Measurements from ENCODE around the gene PLEKHA4. TPM values are rescaled to one million over a fixed set of nuclear protein-coding genes. Genes with fewer than 3 reads are reported as not detected.

The PLEKHA4 gene
- total RNA-seq, 1 donor from 2014 or later, result 40.0 TPM

GRCh38 chr19:48817585-48818124, 50.8 kb downstream of the PLEKHA4 start:
- H3K36me3 Mint-ChIP-seq (ENCODE audit: unreplicated experiment), result peaks cover 2% of the 10 kb centered on the region
- peaks cover 19% of the 10 kb centered on the region for H3K4me1 Mint-ChIP-seq (ENCODE audit: unreplicated experiment)
- DNase-seq (ENCODE audit: extremely low spot score, unreplicated experiment), result no peak
- no peaks in the 10 kb centered on the region for H3K9me3 Mint-ChIP-seq (ENCODE audit: unreplicated experiment)
- no peak overlapping the region for H3K27ac Mint-ChIP-seq (ENCODE audit: unreplicated experiment)
- TF ChIP-seq CTCF (IDR thresholded peaks at IDR 0.05), result no peak
- no peak overlapping the region for H3K4me3 Mint-ChIP-seq (ENCODE audit: unreplicated experiment)
- no peaks in the 10 kb centered on the region for H3K27me3 Mint-ChIP-seq (ENCODE audit: unreplicated experiment)

- peaks cover 28% of the 10 kb centered on the region for H3K4me1 Mint-ChIP-seq (ENCODE audit: unreplicated experiment)
- no peak overlapping the region for H3K4me3 Mint-ChIP-seq (ENCODE audit: unreplicated experiment)
- no peaks in the 10 kb centered on the region for H3K9me3 Mint-ChIP-seq (ENCODE audit: unreplicated experiment)
- H3K36me3 Mint-ChIP-seq (ENCODE audit: unreplicated experiment), result peaks cover 2% of the 10 kb centered on the region
- no peaks in the 10 kb centered on the region for H3K27me3 Mint-ChIP-seq (ENCODE audit: unreplicated experiment)
- H3K27ac Mint-ChIP-seq (ENCODE audit: unreplicated experiment), result no peak overlapping the region
- no peak for DNase-seq (ENCODE audit: extremely low spot score, unreplicated experiment)
- TF ChIP-seq CTCF (IDR thresholded peaks at IDR 0.05), result no peak
These were observed 52.4 kb downstream of the PLEKHA4 start for GRCh38 chr19:48815870-48816501.

- peaks cover 36% of the 10 kb centered on the region for H3K4me1 Mint-ChIP-seq (ENCODE audit: unreplicated experiment)
- H3K36me3 Mint-ChIP-seq (ENCODE audit: unreplicated experiment), result peaks cover 2% of the 10 kb centered on the region
- no peak overlapping the region for H3K4me3 Mint-ChIP-seq (ENCODE audit: unreplicated experiment)
- H3K27ac Mint-ChIP-seq (ENCODE audit: unreplicated experiment), result no peak overlapping the region
- no peak for TF ChIP-seq CTCF (IDR thresholded peaks at IDR 0.05)
- no peaks in the 10 kb centered on the region for H3K9me3 Mint-ChIP-seq (ENCODE audit: unreplicated experiment)
- DNase-seq (ENCODE audit: extremely low spot score, unreplicated experiment), result no peak
- H3K27me3 Mint-ChIP-seq (ENCODE audit: unreplicated experiment), result no peaks in the 10 kb centered on the region
These were observed 53.5 kb downstream of the PLEKHA4 start for GRCh38 chr19:48814895-48815294.

- DNase-seq (ENCODE audit: extremely low spot score, unreplicated experiment), result no peak
- H3K27me3 Mint-ChIP-seq (ENCODE audit: unreplicated experiment), result no peaks in the 10 kb centered on the region
- no peaks in the 10 kb centered on the region for H3K36me3 Mint-ChIP-seq (ENCODE audit: unreplicated experiment)
- TF ChIP-seq CTCF (IDR thresholded peaks at IDR 0.05), result peak; percentile 17
- H3K4me1 Mint-ChIP-seq (ENCODE audit: unreplicated experiment), result peaks cover 32% of the 10 kb centered on the region
- H3K4me3 Mint-ChIP-seq (ENCODE audit: unreplicated experiment), result no peak overlapping the region
- peak overlapping the region; percentile 56 for H3K27ac Mint-ChIP-seq (ENCODE audit: unreplicated experiment)
- H3K9me3 Mint-ChIP-seq (ENCODE audit: unreplicated experiment), result no peaks in the 10 kb centered on the region
These were observed 55.1 kb downstream of the PLEKHA4 start for GRCh38 chr19:48813123-48813913.
